Lung (tissue), 16 donors: ENCODE data around the gene NTN3. TPM values are rescaled to one million over a fixed set of nuclear protein-coding genes. Genes with fewer than 3 reads are reported as not detected.

Source experiments
- ATAC-seq: fragments of 200-7000 bp; cut with Tn5 transposase; one replicate; pipeline ENCODE4 v1.9.1; 2020; ENCODE audit warnings: moderate number of reproducible peaks; ENCODE audit not compliant: insufficient read depth, low FRiP score
- DNase-seq, 3 donors: peaks; one replicate each; pipeline ENCODE4 v3.0.0-alpha.2; 2013 to 2017
- H3K27ac ChIP-seq, 2 donors: one replicate each; pipeline ENCODE4 v1.5.1; 2013; ENCODE audit warnings: mild to moderate bottlenecking in 2 of 2, moderate library complexity in 2 of 2, control low read depth in 1 of 2, inconsistent platforms in 1 of 2, low read depth in 1 of 2, low read length in 1 of 2
- H3K27me3 ChIP-seq, 3 donors: one replicate each; pipeline ENCODE4 v1.5.1; 2013; ENCODE audit warnings: low read length in 2 of 3; ENCODE audit not compliant: control insufficient read depth in 3 of 3, insufficient read depth in 3 of 3
- H3K36me3 ChIP-seq, 4 donors: one replicate each; pipeline ENCODE4 v1.5.1; 2013; ENCODE audit warnings: low read length in 4 of 4, mild to moderate bottlenecking in 1 of 4, moderate library complexity in 1 of 4; ENCODE audit not compliant: control insufficient read depth in 4 of 4, insufficient read depth in 4 of 4
- H3K4me1 ChIP-seq, 5 donors: one replicate each; pipeline ENCODE4 v1.5.1; 2013; ENCODE audit warnings: low read length in 5 of 5, mild to moderate bottlenecking in 2 of 5, moderate library complexity in 1 of 5; ENCODE audit not compliant: control insufficient read depth in 5 of 5, insufficient read depth in 5 of 5
- H3K4me3 ChIP-seq: one replicate; pipeline ENCODE4 v1.5.1; 2013; ENCODE audit warnings: mild to moderate bottlenecking, control low read depth, moderate library complexity
- H3K9ac ChIP-seq, 2 donors: one replicate each; pipeline ENCODE4 v1.5.1; 2013; ENCODE audit warnings: low read length in 2 of 2, control low read depth in 1 of 2; ENCODE audit not compliant: insufficient read depth in 1 of 2
- H3K9me3 ChIP-seq, 4 donors: one replicate each; pipeline ENCODE4 v1.5.1; 2013; ENCODE audit warnings: low read length in 3 of 4, mild to moderate bottlenecking in 1 of 4, moderate library complexity in 1 of 4; ENCODE audit not compliant: control insufficient read depth in 4 of 4, insufficient read depth in 3 of 4
- WGBS, 2 donors: extraction: QIAGEN DNeasy Blood & Tissue Kit; methylation state at CpG; one replicate each; pipeline ENCODE4 v1.1.7; 2013; 5-methylcytosine and 5-hydroxymethylcytosine counted together
- long read RNA-seq, 5 donors: transcript quantifications; one replicate each; lab custom pipeline, GENCODE V29; 2026
- polyA plus RNA-seq, 2 donors: library from polyadenylated mRNA; stranded (reverse); fragments of 200-250 nt; gene quantifications; one replicate each; pipeline ENCODE4 v1.2.1, GENCODE V29; 2013
- total RNA-seq, 2 donors: library from RNA; depleted of rRNA in 1 of 2; stranded (reverse); fragments of >200 nt in 1 of 2; gene quantifications; one replicate each; pipeline ENCODE4 v1.2.1, GENCODE V29; 2014 to 2021
- TF ChIP-seq, protein P1 (sequence below): IDR thresholded peaks from 2 replicates; pipeline ENCODE4 v1.5.1; 2012; ENCODE audit warnings: mild to moderate bottlenecking; ENCODE audit errors: control extremely low read depth, extremely low read depth
- donor health status: control.
- donor health status: control.
- donor health status: Bipolar disorder and iron deficiency.
- donor health status: healthy.
- donor health status: DM: yes; HTN: yes; CAD: no.

Gene NTN3
- total RNA-seq (1 to 10 TPM in 1 of 2 donors, not detected in 1; 2.4 TPM), polyA plus RNA-seq (under 1 TPM in 1 of 2 donors, not detected in 1; 0.06 TPM)
- long read RNA-seq, donor 1, partial matches to known transcripts, result 0 of 1 reads
- long read RNA-seq, donor 1, other reads (novel, unspliced or antisense), result 0 of 1 reads
- long read RNA-seq, donor 2, partial matches to known transcripts, result 0 of 1 reads
- long read RNA-seq, donor 2, other reads (novel, unspliced or antisense), result 0 of 1 reads
- long read RNA-seq, donor 3, partial matches to known transcripts, result 0 of 2 reads
- long read RNA-seq, donor 3, other reads (novel, unspliced or antisense), result 0 of 2 reads
- long read RNA-seq, donor 4, partial matches to known transcripts, result 0 of 1 reads
- long read RNA-seq, donor 4, other reads (novel, unspliced or antisense), result 0 of 1 reads
- long read RNA-seq, donor 5, partial matches to known transcripts, result 0 of 1 reads
- long read RNA-seq, donor 5, other reads (novel, unspliced or antisense), result 0 of 1 reads

DNA sequence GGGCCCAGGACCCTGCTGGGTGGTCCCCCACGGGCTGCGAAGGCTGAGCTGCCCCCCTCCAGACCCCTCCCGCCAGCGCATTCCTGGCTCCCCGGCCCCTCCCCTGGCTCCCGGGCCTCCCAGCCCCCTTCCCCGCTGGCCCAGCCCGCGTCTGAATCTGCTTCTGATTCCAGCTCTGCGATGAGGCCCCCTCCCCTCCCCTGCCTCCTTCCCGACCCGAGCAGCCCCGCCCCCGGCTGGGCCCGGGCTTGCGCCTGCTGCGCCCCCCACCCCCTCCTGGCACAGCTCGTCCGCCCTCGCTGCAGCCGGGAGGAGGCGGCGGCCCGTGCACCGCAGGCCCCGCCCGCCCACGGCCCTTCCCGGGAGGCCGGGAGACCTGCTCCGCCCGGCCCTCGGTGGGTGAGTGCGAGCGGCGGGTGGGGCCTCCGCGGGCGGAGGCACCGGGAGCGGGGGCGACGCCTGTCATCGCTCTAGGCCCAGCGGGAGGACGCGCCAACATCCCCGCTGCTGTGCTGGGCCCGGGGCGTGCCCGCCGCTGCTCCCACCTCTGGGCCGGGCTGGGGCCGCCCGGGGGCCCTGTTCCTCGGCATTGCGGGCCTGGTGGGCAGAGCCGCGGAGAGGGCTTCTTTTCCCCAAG, at the start of gene NTN3:
Gene NTN3 (plus strand): TSS at position 282 of the 637 bp plus-strand sequence. CDS start 405 bp downstream, outside the sequence.
- Histone ChIP-seq H3K9me3 (no peaks in the 10 kb centered on the region), H3K27me3 (peaks cover 0 to 8% (median 0%) of the 10 kb centered on the region in 3 donors), H3K9ac (no peak within 1 kb of the TSS), H3K27ac (no peak within 1 kb of the TSS), H3K36me3 (peaks cover 0 to 2% (median 0%) of the 10 kb centered on the region in 4 donors), H3K4me3 (no peak within 1 kb of the TSS), H3K4me1 (peaks cover 8 to 73% (median 26%) of the 10 kb centered on the region in 5 donors)
- DNase-seq (peak; percentile 96 to 97 (median 97)), ATAC-seq (no peak)
- TF ChIP-seq, protein P1, sequence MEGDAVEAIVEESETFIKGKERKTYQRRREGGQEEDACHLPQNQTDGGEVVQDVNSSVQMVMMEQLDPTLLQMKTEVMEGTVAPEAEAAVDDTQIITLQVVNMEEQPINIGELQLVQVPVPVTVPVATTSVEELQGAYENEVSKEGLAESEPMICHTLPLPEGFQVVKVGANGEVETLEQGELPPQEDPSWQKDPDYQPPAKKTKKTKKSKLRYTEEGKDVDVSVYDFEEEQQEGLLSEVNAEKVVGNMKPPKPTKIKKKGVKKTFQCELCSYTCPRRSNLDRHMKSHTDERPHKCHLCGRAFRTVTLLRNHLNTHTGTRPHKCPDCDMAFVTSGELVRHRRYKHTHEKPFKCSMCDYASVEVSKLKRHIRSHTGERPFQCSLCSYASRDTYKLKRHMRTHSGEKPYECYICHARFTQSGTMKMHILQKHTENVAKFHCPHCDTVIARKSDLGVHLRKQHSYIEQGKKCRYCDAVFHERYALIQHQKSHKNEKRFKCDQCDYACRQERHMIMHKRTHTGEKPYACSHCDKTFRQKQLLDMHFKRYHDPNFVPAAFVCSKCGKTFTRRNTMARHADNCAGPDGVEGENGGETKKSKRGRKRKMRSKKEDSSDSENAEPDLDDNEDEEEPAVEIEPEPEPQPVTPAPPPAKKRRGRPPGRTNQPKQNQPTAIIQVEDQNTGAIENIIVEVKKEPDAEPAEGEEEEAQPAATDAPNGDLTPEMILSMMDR, result no peak
- WGBS, 2 donors, result 0 to 1% methylated on average over 39 to 59 of the region's 59 CpGs

DNA sequence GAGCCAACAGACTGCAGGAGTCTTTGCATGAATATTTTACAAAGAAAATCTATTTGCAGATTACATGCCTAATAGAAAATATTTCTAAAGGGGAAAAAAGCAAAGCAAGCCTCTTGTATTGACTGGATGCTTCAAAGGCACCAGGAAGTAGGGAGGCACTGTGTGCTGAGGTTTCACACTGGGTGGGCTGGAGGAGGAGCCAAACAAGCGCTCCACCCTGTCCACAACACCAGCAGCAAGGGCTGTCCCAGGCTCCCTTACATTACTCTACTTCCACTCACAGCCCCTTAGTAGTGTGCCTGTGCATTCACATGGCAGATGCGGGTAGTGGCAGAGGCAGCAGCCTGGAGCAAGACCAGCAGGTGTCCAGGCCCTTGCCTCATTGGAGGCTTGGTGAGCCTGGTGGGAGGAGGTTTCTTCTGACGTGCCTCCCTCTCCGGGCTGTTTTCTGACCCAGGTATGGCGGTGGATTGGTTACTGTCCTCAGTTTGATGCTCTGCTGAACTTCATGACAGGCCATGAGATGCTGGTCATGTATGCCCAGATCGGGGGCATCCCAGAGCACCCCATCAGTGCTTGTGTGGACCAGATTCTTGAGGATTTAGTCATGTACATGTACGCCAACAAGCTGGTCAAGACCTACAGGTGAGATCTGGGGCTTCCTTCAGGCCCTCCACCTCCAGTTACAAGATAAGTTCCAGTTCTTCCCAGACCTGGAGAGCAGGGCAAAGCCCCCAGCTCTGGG, 48.8 kb upstream of the NTN3 start:
- no peak for ATAC-seq
- TF ChIP-seq, protein P1, result no peak
- 89 to 95% methylated on average over 7 of the region's 7 CpGs for WGBS, 2 donors
- no peak overlapping the region for H3K9ac ChIP-seq
- no peak for DNase-seq
- H3K36me3 ChIP-seq, result no peaks in the 10 kb centered on the region
- no peak overlapping the region for H3K27ac ChIP-seq
- no peaks in the 10 kb centered on the region for H3K27me3 ChIP-seq
- no peaks in the 10 kb centered on the region for H3K4me1 ChIP-seq
- H3K4me3 ChIP-seq, result no peak overlapping the region
- no peaks in the 10 kb centered on the region for H3K9me3 ChIP-seq

DNA sequence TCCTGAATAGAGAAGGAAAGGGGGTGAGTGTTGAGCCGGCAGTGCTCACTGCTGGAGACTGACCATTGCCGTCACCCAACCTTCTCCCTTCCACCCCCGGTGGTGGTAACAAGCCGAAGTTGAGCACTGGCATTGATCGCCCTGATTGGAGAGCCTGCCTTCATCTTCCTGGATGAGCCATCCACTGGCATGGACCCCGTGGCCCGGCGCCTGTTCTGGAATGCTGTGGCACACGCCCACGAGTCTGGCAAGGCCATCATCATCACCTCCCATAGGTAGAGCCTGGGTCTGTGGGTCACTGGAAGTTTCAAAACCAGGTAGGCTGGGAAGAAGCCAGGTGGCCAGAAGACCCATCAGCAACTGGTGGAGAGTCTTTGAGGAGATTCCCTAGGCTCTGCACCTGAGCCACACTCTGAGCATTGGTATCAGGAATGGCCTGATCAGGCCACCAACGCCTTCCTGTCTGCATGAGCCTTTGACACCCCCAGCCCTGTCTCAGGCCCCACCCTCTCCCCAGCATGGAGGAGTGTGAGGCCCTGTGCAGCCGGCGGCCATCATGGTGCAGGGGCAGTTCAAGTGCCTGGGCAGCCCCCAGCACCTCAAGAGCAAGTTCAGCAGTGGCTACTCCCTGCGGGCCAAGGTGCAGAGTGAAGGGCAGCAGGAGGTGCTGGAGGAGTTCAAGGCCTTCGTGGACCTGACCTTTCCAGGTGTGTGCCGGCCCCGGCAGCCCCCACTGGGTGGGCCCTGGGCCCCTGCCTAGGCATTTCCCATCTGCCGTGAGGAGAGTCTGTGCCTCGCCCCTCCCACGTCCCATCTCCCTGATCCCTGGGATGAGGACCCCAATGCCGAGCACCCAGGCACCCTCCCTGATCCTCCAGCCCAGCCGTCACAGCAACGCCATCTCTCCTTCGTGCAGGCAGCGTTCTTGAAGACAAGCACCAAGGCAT, 46.8 kb upstream of the NTN3 start:
- Histone ChIP-seq H3K9me3 (no peaks in the 10 kb centered on the region), H3K27me3 (no peaks in the 10 kb centered on the region), H3K27ac (no peak overlapping the region), H3K4me3 (no peak overlapping the region), H3K9ac (no peak overlapping the region), H3K36me3 (no peaks in the 10 kb centered on the region), H3K4me1 (peaks cover 0 to 6% (median 0%) of the 10 kb centered on the region in 5 donors)
- WGBS, 2 donors, result 94 to 97% methylated on average over 25 of the region's 25 CpGs
- ATAC-seq, result no peak
- TF ChIP-seq, protein P1, result no peak
- no peak for DNase-seq
